Sigmoid colon (tissue), 3 donors: ENCODE measurements around the gene TSR3.

ENCODE experiments used
- CTCF ChIP-seq, 4 experiments: fragments of 450-650 bp in 3 of 4; fragments of 200-600 bp in 1 of 4; IDR thresholded peaks; one replicate each; pipeline ENCODE4 v1.5.1; 2016 to 2019; ENCODE audit warnings: antibody characterized with exemption in 4 of 4, mild to moderate bottlenecking in 3 of 4, moderate library complexity in 2 of 4
- POLR2A ChIP-seq, 2 donors: fragments of 450-650 bp; IDR thresholded peaks; one replicate each; pipeline ENCODE4 v1.6.1; 2016; ENCODE audit warnings: antibody characterized with exemption in 2 of 2, mild to moderate bottlenecking in 2 of 2, moderate library complexity in 2 of 2

DNA sequence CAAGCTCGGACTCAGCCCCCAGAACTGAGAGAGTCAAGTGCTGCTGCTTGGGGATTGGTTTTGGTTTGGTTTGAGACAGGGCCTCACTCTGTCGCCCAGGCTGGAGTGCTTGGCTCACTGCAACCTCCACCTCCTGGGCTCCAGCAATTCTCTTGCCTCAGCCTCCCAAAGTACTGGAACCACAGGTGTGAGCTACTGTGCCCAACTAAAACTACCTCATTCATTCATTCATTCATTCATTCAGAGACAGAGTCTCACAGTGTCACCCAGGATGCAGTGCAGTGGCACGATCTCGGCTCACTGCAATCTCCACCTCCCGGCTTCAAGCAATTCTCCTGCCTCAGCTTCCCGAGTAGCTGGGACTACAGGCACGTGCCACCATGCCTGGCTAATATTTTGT lies 38.1 kb upstream of the TSR3 start:
- TF ChIP-seq POLR2A (IDR thresholded peaks at IDR 0.05): no peak
- no peak for TF ChIP-seq CTCF (IDR thresholded peaks at IDR 0.05)
